ENCODE data around the gene MTHFR. TPM values are rescaled to one million over a fixed set of nuclear protein-coding genes. Genes with fewer than 3 reads are reported as not detected.

Gene MTHFR
- total RNA-seq, 1 experiment from 2014 or later: 18.2 TPM

DNA sequence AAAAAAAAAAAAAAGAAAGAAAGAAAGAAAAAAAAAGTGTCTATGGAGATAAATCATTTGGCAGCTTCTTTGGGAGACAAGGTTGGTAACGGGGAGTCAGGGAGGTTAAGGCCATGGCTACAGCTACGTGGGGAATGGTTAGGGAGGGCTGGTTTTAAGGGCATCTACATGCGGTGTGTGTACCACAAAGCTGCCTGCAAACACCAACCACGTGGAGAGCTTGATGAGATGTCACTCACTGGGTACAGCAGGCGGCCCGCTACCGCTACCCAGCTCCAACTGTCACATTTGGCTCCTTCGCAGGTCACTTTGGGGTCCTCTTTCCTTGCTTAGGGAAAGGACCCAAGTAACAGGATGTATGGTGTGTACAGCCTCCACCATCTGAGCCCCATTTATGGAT is 48.8 kb upstream of the MTHFR start:
- Histone ChIP-seq H4K5ac (ENCODE audit: insufficient read length, low read depth, low read length) (no peak overlapping the region), H2BK12ac (ENCODE audit: insufficient read length, low read depth, low read length) (no peak overlapping the region), H4K91ac (ENCODE audit: insufficient read length, low read depth, low read length) (no peak overlapping the region), H3K14ac (ENCODE audit: insufficient read depth, low read length) (no peak overlapping the region), H2AK5ac (ENCODE audit: insufficient read length, low read length) (no peak overlapping the region), H3K79me2 (ENCODE audit: insufficient read depth, low read length) (no peaks in the 10 kb centered on the region), H3K18ac (ENCODE audit: insufficient read length, low read depth, low read length) (no peak overlapping the region), H3K79me1 (ENCODE audit: insufficient read depth, low read depth, low read length, poor library complexity, severe bottlenecking) (no peaks in the 10 kb centered on the region), H4K8ac (replicated peaks; ENCODE audit: insufficient read length, low read depth, low read length) (no peak overlapping the region), H3K4ac (ENCODE audit: low read depth, low read length) (no peak overlapping the region), H3K27me3 (ENCODE audit: insufficient read depth, low read length) (no peaks in the 10 kb centered on the region; the same call in 1 of the 2 replicates), H2BK20ac (ENCODE audit: low read depth, low read length, poor library complexity, severe bottlenecking) (no peak overlapping the region), H2BK5ac (ENCODE audit: insufficient read length, low read length) (no peak overlapping the region), H3K9me3 (ENCODE audit: control insufficient read depth, low read depth, low read length) (no peaks in the 10 kb centered on the region), H3K23me2 (ENCODE audit: insufficient read length, low read depth, low read length, poor library complexity, severe bottlenecking) (no peaks in the 10 kb centered on the region), H3K27ac (ENCODE audit: insufficient read length, low read depth, low read length) (no peak overlapping the region), H3K4me2 (ENCODE audit: insufficient read depth, insufficient read length, low read length) (no peak overlapping the region), H4K20me1 (ENCODE audit: control insufficient read depth, insufficient read depth, insufficient read length) (no peaks in the 10 kb centered on the region), H2BK120ac (ENCODE audit: low read depth, low read length, poor library complexity, severe bottlenecking) (no peak overlapping the region), H3K4me1 (ENCODE audit: insufficient read depth, low read length) (no peaks in the 10 kb centered on the region), H3T11ph (ENCODE audit: low read length) (no peak overlapping the region), H2AFZ (ENCODE audit: low read length) (no peak overlapping the region), H3K9ac (ENCODE audit: extremely low read depth, insufficient read length, low read length) (no peak overlapping the region), H3K56ac (ENCODE audit: insufficient read length, low read depth, low read length) (no peak overlapping the region), H2BK15ac (ENCODE audit: low read depth, low read length) (no peak overlapping the region), H3K23ac (ENCODE audit: insufficient read length, low read depth, low read length) (no peak overlapping the region)
- Mint-ChIP-seq H3K27ac (no peak overlapping the region), H3K9me3 (no peaks in the 10 kb centered on the region), H3K4me3 (no peak overlapping the region), H3K4me1 (peaks cover 6 to 15% of the 10 kb centered on the region in 2 experiments; a peak in 3 of 4 replicates), H3K27me3 (ENCODE audit: low read depth) (peaks cover 47% of the 10 kb centered on the region), H3K36me3 (ENCODE audit: insufficient read depth in 1 of 3, low read depth in 3 of 3) (no peaks in the 10 kb centered on the region)
- TF ChIP-seq, protein P1, sequence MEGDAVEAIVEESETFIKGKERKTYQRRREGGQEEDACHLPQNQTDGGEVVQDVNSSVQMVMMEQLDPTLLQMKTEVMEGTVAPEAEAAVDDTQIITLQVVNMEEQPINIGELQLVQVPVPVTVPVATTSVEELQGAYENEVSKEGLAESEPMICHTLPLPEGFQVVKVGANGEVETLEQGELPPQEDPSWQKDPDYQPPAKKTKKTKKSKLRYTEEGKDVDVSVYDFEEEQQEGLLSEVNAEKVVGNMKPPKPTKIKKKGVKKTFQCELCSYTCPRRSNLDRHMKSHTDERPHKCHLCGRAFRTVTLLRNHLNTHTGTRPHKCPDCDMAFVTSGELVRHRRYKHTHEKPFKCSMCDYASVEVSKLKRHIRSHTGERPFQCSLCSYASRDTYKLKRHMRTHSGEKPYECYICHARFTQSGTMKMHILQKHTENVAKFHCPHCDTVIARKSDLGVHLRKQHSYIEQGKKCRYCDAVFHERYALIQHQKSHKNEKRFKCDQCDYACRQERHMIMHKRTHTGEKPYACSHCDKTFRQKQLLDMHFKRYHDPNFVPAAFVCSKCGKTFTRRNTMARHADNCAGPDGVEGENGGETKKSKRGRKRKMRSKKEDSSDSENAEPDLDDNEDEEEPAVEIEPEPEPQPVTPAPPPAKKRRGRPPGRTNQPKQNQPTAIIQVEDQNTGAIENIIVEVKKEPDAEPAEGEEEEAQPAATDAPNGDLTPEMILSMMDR (conservative IDR thresholded peaks at IDR 0.05): no peak
- no CpG with 5 or more reads among the region's 8 CpGs for WGBS (ENCODE audit: extremely low coverage, insufficient read length, low lambda C conversion rate)
- no peak for DNase-seq
